LNCaP clone FGC (cell line): ENCODE data around the gene GSTP1.
"Not testable (repeated sequence)": the region's sequence is repeated elsewhere in the genome, so short reads cannot be mapped to it uniquely, and the experiment has no call there.

Experiments
- DNase-seq: peaks from one replicate; pipeline ENCODE4 v3.0.0-alpha.2; 2011; ENCODE audit warnings: low read depth
- H3K4me3 ChIP-seq: 2 replicates; pipeline ENCODE4 v1.5.1; 2011; ENCODE audit warnings: mild to moderate bottlenecking, low read depth, low read length, control low read depth
- CTCF ChIP-seq: IDR thresholded peaks from 2 replicates; pipeline ENCODE4 v1.5.1; 2012; ENCODE audit warnings: mild to moderate bottlenecking; ENCODE audit not compliant: control insufficient read depth, insufficient read depth; ENCODE audit errors: extremely low read depth

The GSTP1 gene

DNA sequence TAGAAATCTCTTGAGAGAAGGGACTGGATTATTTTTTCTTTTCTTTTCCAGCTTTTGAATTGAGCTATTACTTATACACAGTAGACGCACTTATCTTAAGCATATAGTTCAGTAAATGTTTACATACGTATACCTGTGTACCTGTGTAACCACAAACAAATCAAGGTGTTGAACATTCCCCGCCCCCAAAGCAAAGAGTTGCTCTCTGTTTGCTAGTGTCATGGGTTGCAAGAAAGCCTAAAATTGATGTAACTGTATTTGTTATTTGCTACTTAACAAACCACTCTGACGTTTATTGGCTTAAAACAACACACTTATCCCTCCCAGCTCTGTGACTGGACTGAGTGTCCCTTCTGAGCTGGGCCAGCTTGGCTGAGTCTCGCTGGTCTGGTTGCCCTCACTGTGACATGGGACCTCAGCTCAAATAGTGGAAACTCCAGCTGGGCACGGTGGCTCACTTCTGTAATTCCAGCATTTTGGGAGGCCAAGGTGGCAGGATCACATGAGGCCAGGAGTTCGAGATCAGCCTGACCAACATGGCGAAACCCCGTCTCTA, 35.0 kb upstream of the GSTP1 start:
- no peak for TF ChIP-seq CTCF
- H3K4me3 ChIP-seq: no peak overlapping the region
- DNase-seq: peak; percentile 86

- no peak overlapping the region for H3K4me3 ChIP-seq
- no peak for DNase-seq
- no peak for TF ChIP-seq CTCF
Measured at GRCh38 chr11:67551127-67551526, 32.5 kb upstream of the GSTP1 start.

- not testable (repeated sequence) for H3K4me3 ChIP-seq, DNase-seq
Measured at GRCh38 chr11:67551697-67552096, 31.9 kb upstream of the GSTP1 start.

DNA sequence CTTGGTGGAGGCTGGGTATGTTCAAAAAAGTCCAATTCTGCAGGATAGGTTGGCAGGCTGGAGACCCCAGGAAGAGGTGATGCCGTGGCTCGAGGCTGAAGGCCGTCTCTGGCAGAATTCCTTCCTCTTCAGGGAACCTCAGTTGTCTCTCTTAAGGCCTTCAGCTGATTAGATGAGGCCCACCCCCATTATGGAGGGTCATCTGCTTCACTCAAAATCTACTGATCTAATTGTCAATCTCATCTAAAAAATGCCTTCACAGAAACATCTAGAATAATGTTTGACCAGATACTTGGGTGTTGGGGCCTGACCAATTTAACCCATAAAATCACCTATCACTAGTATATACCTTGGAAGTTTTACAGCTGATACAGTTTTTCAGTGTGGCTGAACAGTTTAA, 27.4 kb upstream of the GSTP1 start:
- no peak for DNase-seq
- H3K4me3 ChIP-seq: no peak overlapping the region
- TF ChIP-seq CTCF: no peak

GRCh38 chr11:67558084-67558772, 25.4 kb upstream of the GSTP1 start:
- TF ChIP-seq CTCF: no peak
- no peak overlapping the region for H3K4me3 ChIP-seq
- DNase-seq: no peak

GRCh38 chr11:67561971-67562619, 21.5 kb upstream of the GSTP1 start:
- no peak overlapping the region for H3K4me3 ChIP-seq
- TF ChIP-seq CTCF: no peak
- no peak for DNase-seq

GRCh38 chr11:67562963-67563704, 20.5 kb upstream of the GSTP1 start:
- no peak overlapping the region for H3K4me3 ChIP-seq
- DNase-seq: no peak
- TF ChIP-seq CTCF: no peak

DNA sequence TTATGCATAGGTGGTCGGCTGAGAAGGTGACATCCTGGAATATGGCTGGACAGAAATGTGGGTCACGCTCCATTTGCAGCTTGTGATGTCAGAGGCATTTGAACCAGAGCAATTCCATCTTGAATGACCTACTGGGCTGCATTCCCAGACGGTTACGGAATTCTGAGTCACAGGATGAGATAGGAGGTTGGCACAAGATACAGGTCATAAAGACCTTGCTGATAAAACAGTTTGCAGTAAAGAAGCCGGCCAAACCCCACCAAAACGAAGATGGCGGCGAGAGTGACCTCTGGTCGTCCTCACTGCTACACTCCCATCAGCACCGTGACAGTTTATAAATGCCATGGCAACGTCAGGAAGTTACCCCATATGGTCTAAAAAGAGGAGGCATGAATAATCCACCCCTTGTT, 19.9 kb upstream of the GSTP1 start:
- not testable (repeated sequence) for H3K4me3 ChIP-seq
- DNase-seq: peak; percentile 32
